ENCODE measurements around the gene CRELD2.

The CRELD2 gene

GRCh38 chr22:49959782-49960158 is 41.3 kb downstream of the CRELD2 start:
- DNase-seq, result no peak

- DNase-seq, result no peak
Measured at GRCh38 chr22:49960159-49961004, 41.9 kb downstream of the CRELD2 start, which contains the start of gene PIM3. PIM3 (plus strand) TSS chr22:49960772; CDS start chr22:49960948, 176 bp downstream.

GRCh38 chr22:49961005-49961600 is 42.7 kb downstream of the CRELD2 start:
- no peak for DNase-seq

GRCh38 chr22:49961601-49962011 is 43.2 kb downstream of the CRELD2 start:
- DNase-seq, result no peak

- no peak for DNase-seq
Measured at GRCh38 chr22:49962012-49962750, 43.7 kb downstream of the CRELD2 start.

- DNase-seq, result no peak
Measured at GRCh38 chr22:49962751-49963646, 44.6 kb downstream of the CRELD2 start.

GRCh38 chr22:49963647-49964026 is 45.2 kb downstream of the CRELD2 start:
- no peak for DNase-seq

- DNase-seq, result no peak
Measured at GRCh38 chr22:49964136-49965090, 46.0 kb downstream of the CRELD2 start.

- no peak for DNase-seq
Measured at GRCh38 chr22:49965091-49966040, 46.9 kb downstream of the CRELD2 start.

- no peak for DNase-seq
Measured at GRCh38 chr22:49966041-49966773, 47.8 kb downstream of the CRELD2 start.

- DNase-seq, result no peak
Measured at GRCh38 chr22:49966774-49967705, 48.6 kb downstream of the CRELD2 start.

GRCh38 chr22:49967706-49968208 is 49.3 kb downstream of the CRELD2 start:
- DNase-seq, result no peak

GRCh38 chr22:49968313-49968830 is 49.9 kb downstream of the CRELD2 start:
- no peak for DNase-seq

- DNase-seq, result no peak
Measured at GRCh38 chr22:49968831-49969661, 50.6 kb downstream of the CRELD2 start.

- no peak for DNase-seq
Measured at GRCh38 chr22:49969751-49970527, 51.5 kb downstream of the CRELD2 start.
